ENCODE measurements around the gene MACO1.

- TF ChIP-seq EZH2phosphoT487 (IDR thresholded peaks at IDR 0.05; ENCODE audit: low read length) (no peak), CTCF (IDR thresholded peaks at IDR 0.05; ENCODE audit: low read length) (no peak)
Observed at GRCh38 chr1:25492323-25492722, 61.6 kb downstream of the MACO1 start.

All from MM.1S (cell line).